NCI-H446 treated with DMSO at 0.1 percent for 48 hours (cell line): Measurements from ENCODE around the gene PIGP.
"Not testable (repeated sequence)": the region's sequence is repeated elsewhere in the genome, so short reads cannot be mapped to it uniquely, and the experiment has no call there.

Experiments used
- DNase-seq: peaks from one replicate; lab custom pipeline; 2025; lab: John Stamatoyannopoulos, UW

PIGP gene

GRCh38 chr21:37072988-37073416 is at the start of gene PIGP, which contains the start of gene TTC3:
Gene PIGP, minus strand, starts transcription at chr21:37073071. Its CDS starts 556 bp downstream, at chr21:37072515.
Gene TTC3, plus strand, starts transcription at chr21:37073254. Its CDS starts 14,004 bp downstream, at chr21:37087258.
- peak; percentile 90 for DNase-seq

GRCh38 chr21:37119421-37120218 is 46.7 kb upstream of the PIGP start:
- DNase-seq = no peak

- no peak for DNase-seq
Measured at GRCh38 chr21:37118187-37118826, 45.4 kb upstream of the PIGP start.

GRCh38 chr21:37117204-37117603 is 44.3 kb upstream of the PIGP start:
- DNase-seq = no peak

- DNase-seq = not testable (repeated sequence)
Measured at GRCh38 chr21:37116459-37116858, 43.6 kb upstream of the PIGP start.

- not testable (repeated sequence) for DNase-seq
Measured at GRCh38 chr21:37114301-37114700, 41.4 kb upstream of the PIGP start.

- not testable (repeated sequence) for DNase-seq
Measured at GRCh38 chr21:37111029-37111428, 38.2 kb upstream of the PIGP start.

- DNase-seq = no peak
Measured at GRCh38 chr21:37106998-37107397, 34.1 kb upstream of the PIGP start.

GRCh38 chr21:37102746-37103145 is 29.9 kb upstream of the PIGP start:
- DNase-seq = not testable (repeated sequence)

- no peak for DNase-seq
Measured at GRCh38 chr21:37101384-37101783, 28.5 kb upstream of the PIGP start.

GRCh38 chr21:37100316-37100715 is 27.4 kb upstream of the PIGP start:
- DNase-seq = no peak

- no peak for DNase-seq
Measured at GRCh38 chr21:37098751-37099150, 25.9 kb upstream of the PIGP start.

GRCh38 chr21:37095821-37096220 is 22.9 kb upstream of the PIGP start:
- no peak for DNase-seq

- no peak for DNase-seq
Measured at GRCh38 chr21:37093977-37094376, 21.1 kb upstream of the PIGP start.

GRCh38 chr21:37088186-37088735 is 15.4 kb upstream of the PIGP start:
- DNase-seq = no peak

GRCh38 chr21:37087188-37087587 is 14.3 kb upstream of the PIGP start:
- no peak for DNase-seq

- no peak for DNase-seq
Measured at GRCh38 chr21:37085726-37086125, 12.9 kb upstream of the PIGP start.

GRCh38 chr21:37082856-37083528 is 10.1 kb upstream of the PIGP start:
- no peak for DNase-seq

GRCh38 chr21:37082375-37082774 is 9.5 kb upstream of the PIGP start:
- peak; percentile 28 for DNase-seq

GRCh38 chr21:37079211-37079824 is 6.4 kb upstream of the PIGP start:
- no peak for DNase-seq

GRCh38 chr21:37077403-37077802 is 4.5 kb upstream of the PIGP start:
- DNase-seq = no peak
